Keratinocyte (primary cell): ENCODE results near the gene LILRA1.
"Not testable (repeated sequence)": the region's sequence is repeated elsewhere in the genome, so short reads cannot be mapped to it uniquely, and the experiment has no call there.

ENCODE experiments used
- CTCF ChIP-seq, 3 experiments: IDR thresholded peaks in 1 of 3; conservative IDR thresholded peaks in 1 of 3; optimal IDR thresholded peaks in 1 of 3; 2 replicates in 2 of 3; 3 replicates in 1 of 3; pipeline versions ENCODE3 to v1.5.1; 2011; ENCODE audit warnings: low read length in 3 of 3, mild to moderate bottlenecking in 3 of 3, moderate library complexity in 2 of 3, control low read depth in 1 of 3, inconsistent platforms in 1 of 3; ENCODE audit not compliant: insufficient read depth in 2 of 3; ENCODE audit errors: extremely low read depth in 1 of 3
- EZH2 ChIP-seq: IDR thresholded peaks from one replicate; pipeline ENCODE4 v1.6.1; 2012; ENCODE audit warnings: inconsistent platforms, mild to moderate bottlenecking, low read length, moderate library complexity

- not testable (repeated sequence) for TF ChIP-seq EZH2; CTCF (optimal IDR thresholded peaks at IDR 0.05 in 1 of 3, IDR thresholded peaks at IDR 0.05 in 1 of 3, conservative IDR thresholded peaks at IDR 0.05 in 1 of 3; ENCODE audit: extremely low read depth in 1 of 3, insufficient read depth in 2 of 3, low read length in 3 of 3)
These were observed at the start of gene LILRA1 for GRCh38 chr19:54593445-54593844.
